GM06990 (cell line): Measurements from ENCODE around the gene SHC3.

ENCODE experiments used
- DNase-seq: peaks from one replicate; pipeline ENCODE4 v3.0.0-alpha.2; 2011; ENCODE audit not compliant: insufficient read length; ENCODE audit errors: extremely low read depth
- H3K27me3 ChIP-seq: replicated peaks from 2 replicates; pipeline ENCODE4 v1.6.0; 2011; ENCODE audit warnings: low read length; ENCODE audit not compliant: control insufficient read depth, insufficient read depth
- H3K36me3 ChIP-seq: 2 replicates; pipeline ENCODE4 v1.5.1; 2011; ENCODE audit warnings: low read length; ENCODE audit not compliant: control insufficient read depth, insufficient read depth
- H3K4me3 ChIP-seq: replicated peaks from 2 replicates; pipeline ENCODE4 v1.5.1; 2011; ENCODE audit warnings: low read depth, mild to moderate bottlenecking, control low read depth, low read length
- CTCF ChIP-seq: IDR thresholded peaks from 2 replicates; pipeline ENCODE4 v1.5.1; 2011; ENCODE audit warnings: low read length, control low read depth, mild to moderate bottlenecking, inconsistent platforms; ENCODE audit not compliant: insufficient read depth, poor library complexity, severe bottlenecking

The SHC3 gene

GRCh38 chr9:89006996-89007967, 171.3 kb downstream of the SHC3 start:
- Histone ChIP-seq H3K27me3 (peaks cover 2% of the 10 kb centered on the region), H3K36me3 (no peaks in the 10 kb centered on the region), H3K4me3 (no peak overlapping the region)
- no peak for DNase-seq
- TF ChIP-seq CTCF, result no peak

DNA sequence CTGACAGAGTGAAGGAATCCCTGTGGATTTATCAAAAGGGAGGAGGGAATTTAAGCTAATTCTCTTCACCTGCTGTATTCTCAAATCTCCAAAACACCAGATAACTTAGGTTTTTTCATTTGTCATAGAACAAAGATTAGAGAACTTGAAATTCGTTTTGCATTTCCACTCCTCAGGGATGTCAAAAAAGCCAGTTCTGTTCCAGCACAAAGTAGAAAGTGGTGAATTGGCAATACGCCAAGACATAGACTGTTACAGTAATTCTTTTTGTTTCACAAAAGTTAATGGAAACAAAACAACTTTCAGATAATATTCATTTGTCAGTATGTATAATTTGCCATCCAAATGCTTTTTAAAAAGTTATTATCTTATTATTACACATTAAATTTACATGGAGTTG, 172.4 kb downstream of the SHC3 start:
- peaks cover 2% of the 10 kb centered on the region for H3K27me3 ChIP-seq
- H3K4me3 ChIP-seq, result no peak overlapping the region
- no peak for TF ChIP-seq CTCF
- H3K36me3 ChIP-seq, result no peaks in the 10 kb centered on the region
- no peak for DNase-seq

DNA sequence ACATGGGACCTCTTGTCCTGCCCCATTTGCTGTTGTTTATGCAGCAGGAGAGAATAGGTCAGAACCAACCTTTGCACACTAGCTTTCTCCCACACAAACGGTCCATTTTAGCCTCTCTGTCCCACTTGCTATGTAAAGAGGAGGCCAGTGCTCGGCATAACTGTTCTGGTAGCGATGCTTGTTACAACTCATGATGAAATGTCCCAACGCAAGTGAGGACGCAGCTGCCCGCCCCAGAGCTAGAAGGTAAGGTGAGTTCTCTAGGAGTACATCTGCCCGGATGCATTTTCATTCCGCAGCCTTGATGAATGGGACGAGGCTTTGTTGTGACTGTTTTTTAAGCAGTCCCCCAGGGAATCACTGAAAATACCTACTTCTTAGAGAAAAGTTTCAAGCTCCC, 173.3 kb downstream of the SHC3 start:
- DNase-seq, result no peak

GRCh38 chr9:89002987-89003386, 175.6 kb downstream of the SHC3 start:
- Histone ChIP-seq H3K4me3 (no peak overlapping the region), H3K36me3 (no peaks in the 10 kb centered on the region), H3K27me3 (peaks cover 2% of the 10 kb centered on the region)
- DNase-seq, result no peak
- no peak for TF ChIP-seq CTCF

More for the DNA sequence above, 173.3 kb downstream of the SHC3 start:
- no peaks in the 10 kb centered on the region for H3K36me3 ChIP-seq
- TF ChIP-seq CTCF, result no peak
- H3K27me3 ChIP-seq, result peaks cover 2% of the 10 kb centered on the region
- no peak overlapping the region for H3K4me3 ChIP-seq

GRCh38 chr9:89001917-89002540, 176.6 kb downstream of the SHC3 start:
- TF ChIP-seq CTCF, result no peak
- no peaks in the 10 kb centered on the region for H3K36me3 ChIP-seq
- no peaks in the 10 kb centered on the region; the same call in none of the 2 replicates for H3K27me3 ChIP-seq
- DNase-seq, result no peak
- no peak overlapping the region for H3K4me3 ChIP-seq
